H9 (cell line): ENCODE results near the gene ARPC1A. TPM values are rescaled to one million over a fixed set of nuclear protein-coding genes. Genes with fewer than 3 reads are reported as not detected.

Experiments used
- DNase-seq: peaks from one replicate; pipeline ENCODE4 v3.0.0-alpha.2; 2017
- H2AFZ ChIP-seq: one replicate; pipeline ENCODE4 v1.6.1; 2013; ENCODE audit warnings: mild to moderate bottlenecking, low read length, control low read depth, moderate library complexity
- H2AK5ac ChIP-seq: 2 replicates; pipeline ENCODE4 v1.6.1; 2013; ENCODE audit warnings: low read length, control low read depth, mixed read lengths; ENCODE audit not compliant: insufficient read length
- H2BK120ac ChIP-seq: one replicate; pipeline ENCODE4 v1.6.1; 2013; ENCODE audit warnings: low read depth, mild to moderate bottlenecking, low read length, control low read depth, inconsistent platforms; ENCODE audit not compliant: poor library complexity, severe bottlenecking
- H2BK12ac ChIP-seq: 2 replicates; pipeline ENCODE4 v1.6.1; 2013; ENCODE audit warnings: low read length, control low read depth, mixed read lengths, low read depth; ENCODE audit not compliant: insufficient read length
- H2BK15ac ChIP-seq: 2 replicates; pipeline ENCODE4 v1.6.1; 2013; ENCODE audit warnings: low read depth, low read length, control low read depth
- H2BK20ac ChIP-seq: one replicate; pipeline ENCODE4 v1.6.1; 2013; ENCODE audit warnings: low read depth, mild to moderate bottlenecking, low read length, control low read depth, inconsistent platforms; ENCODE audit not compliant: poor library complexity, severe bottlenecking
- H2BK5ac ChIP-seq: 2 replicates; pipeline ENCODE4 v1.6.1; 2013; ENCODE audit warnings: low read length, control low read depth, mixed read lengths; ENCODE audit not compliant: insufficient read length
- H3K14ac ChIP-seq: 2 replicates; pipeline ENCODE4 v1.6.1; 2013; ENCODE audit warnings: low read length, control low read depth; ENCODE audit not compliant: insufficient read depth
- H3K18ac ChIP-seq: 2 replicates; pipeline ENCODE4 v1.6.1; 2013; ENCODE audit warnings: low read depth, mild to moderate bottlenecking, mixed read lengths, low read length, control low read depth; ENCODE audit not compliant: insufficient read length
- H3K23ac ChIP-seq: 2 replicates; pipeline ENCODE4 v1.6.1; 2013; ENCODE audit warnings: low read length, control low read depth, mixed read lengths, low read depth; ENCODE audit not compliant: insufficient read length
- H3K23me2 ChIP-seq: 2 replicates; pipeline ENCODE4 v1.6.1; 2013; ENCODE audit warnings: low read depth, mild to moderate bottlenecking, mixed read lengths, low read length, control low read depth; ENCODE audit not compliant: insufficient read length, poor library complexity, severe bottlenecking
- H3K27ac ChIP-seq: 2 replicates; pipeline ENCODE4 v1.5.1; 2013; ENCODE audit warnings: low read length, control low read depth, mixed read lengths, low read depth; ENCODE audit not compliant: insufficient read length
- H3K27me3 ChIP-seq: 2 replicates; pipeline ENCODE4 v1.6.1; 2013; ENCODE audit warnings: low read length, control low read depth, inconsistent platforms; ENCODE audit not compliant: insufficient read depth
- H3K4ac ChIP-seq: 2 replicates; pipeline ENCODE4 v1.6.1; 2013; ENCODE audit warnings: low read depth, mild to moderate bottlenecking, control low read depth, inconsistent platforms, low read length, moderate library complexity
- H3K4me1 ChIP-seq: 2 replicates; pipeline ENCODE4 v1.6.1; 2013; ENCODE audit warnings: low read length, control low read depth, inconsistent platforms; ENCODE audit not compliant: insufficient read depth
- H3K4me2 ChIP-seq: 2 replicates; pipeline ENCODE4 v1.6.1; 2013; ENCODE audit warnings: low read length, control low read depth, mixed read lengths; ENCODE audit not compliant: insufficient read length, insufficient read depth
- H3K56ac ChIP-seq: 2 replicates; pipeline ENCODE4 v1.6.1; 2013; ENCODE audit warnings: low read depth, mild to moderate bottlenecking, mixed read lengths, low read length, control low read depth; ENCODE audit not compliant: insufficient read length
- H3K79me1 ChIP-seq: 2 replicates; pipeline ENCODE4 v1.6.1; 2013; ENCODE audit warnings: low read depth, mild to moderate bottlenecking, moderate library complexity, low read length, control low read depth, inconsistent platforms; ENCODE audit not compliant: insufficient read depth, poor library complexity, severe bottlenecking
- H3K79me2 ChIP-seq: 2 replicates; pipeline ENCODE4 v1.6.1; 2013; ENCODE audit warnings: low read length, control low read depth, inconsistent platforms; ENCODE audit not compliant: insufficient read depth
- H3K9ac ChIP-seq: 2 replicates; pipeline ENCODE4 v1.6.1; 2013; ENCODE audit warnings: low read length, control low read depth, mixed read lengths; ENCODE audit not compliant: insufficient read length; ENCODE audit errors: extremely low read depth
- H3K9me3 ChIP-seq: one replicate; pipeline ENCODE4 v1.6.1; 2013; ENCODE audit warnings: low read depth, low read length, inconsistent platforms; ENCODE audit not compliant: control insufficient read depth
- H3T11ph ChIP-seq: one replicate; pipeline ENCODE4 v1.6.1; 2013; ENCODE audit warnings: mild to moderate bottlenecking, low read length, control low read depth, inconsistent platforms
- H4K20me1 ChIP-seq: one replicate; pipeline ENCODE4 v1.6.1; 2013; ENCODE audit not compliant: control insufficient read depth, insufficient read length, insufficient read depth
- H4K5ac ChIP-seq: 2 replicates; pipeline ENCODE4 v1.6.1; 2013; ENCODE audit warnings: low read depth, mild to moderate bottlenecking, mixed read lengths, low read length, control low read depth; ENCODE audit not compliant: insufficient read length
- H4K8ac ChIP-seq: replicated peaks from 2 replicates; pipeline ENCODE4 v1.6.1; 2013; ENCODE audit warnings: low read length, control low read depth, mixed read lengths, low read depth; ENCODE audit not compliant: insufficient read length
- H4K91ac ChIP-seq: 2 replicates; pipeline ENCODE4 v1.6.1; 2013; ENCODE audit warnings: low read depth, mild to moderate bottlenecking, moderate library complexity, mixed read lengths, low read length, control low read depth; ENCODE audit not compliant: insufficient read length
- H3K27ac Mint-ChIP-seq, 3 experiments: 2 replicates in 2 of 3; 3 replicates in 1 of 3; pipeline ENCODE4 v1.8.0; 2020 to 2021; ENCODE audit warnings: mixed read lengths in 3 of 3, mild to moderate bottlenecking in 1 of 3, moderate library complexity in 1 of 3
- H3K27me3 Mint-ChIP-seq: 2 replicates; pipeline ENCODE4 v1.8.0; 2021; ENCODE audit warnings: low read depth, mild to moderate bottlenecking, moderate library complexity, mixed read lengths
- H3K36me3 Mint-ChIP-seq, 3 experiments: 2 replicates in 2 of 3; 3 replicates in 1 of 3; pipeline ENCODE4 v1.8.0; 2020 to 2021; ENCODE audit warnings: low read depth in 3 of 3, mixed read lengths in 3 of 3; ENCODE audit not compliant: insufficient read depth in 1 of 3
- H3K4me1 Mint-ChIP-seq, 2 experiments: 2 replicates each; pipeline ENCODE4 v1.8.0; 2020; ENCODE audit warnings: mixed read lengths in 2 of 2
- H3K4me3 Mint-ChIP-seq, 2 experiments: 2 replicates in 1 of 2; 3 replicates in 1 of 2; pipeline ENCODE4 v1.8.0; 2020 to 2021; ENCODE audit warnings: mild to moderate bottlenecking in 2 of 2, mixed read lengths in 2 of 2, moderate library complexity in 1 of 2
- H3K9me3 Mint-ChIP-seq, 2 experiments: 2 replicates in 1 of 2; 3 replicates in 1 of 2; pipeline ENCODE4 v1.8.0; 2020; ENCODE audit warnings: mild to moderate bottlenecking in 2 of 2, mixed read lengths in 2 of 2, moderate library complexity in 1 of 2
- WGBS: extraction: QIAGEN DNeasy Blood & Tissue Kit; methylation state at CpG from one replicate; pipeline ENCODE4 v1.1.7; 2013; ENCODE audit warnings: missing lambda C conversion rate, low lambda C conversion rate, mixed read lengths; ENCODE audit not compliant: insufficient read length; ENCODE audit errors: extremely low coverage; 5-methylcytosine and 5-hydroxymethylcytosine counted together
- total RNA-seq: library from RNA; stranded (reverse); gene quantifications from 2 replicates; pipeline ENCODE4 v1.2.1, GENCODE V29; 2021
- TF ChIP-seq, protein P1 (sequence below): fragments of 200-600 bp; sonication (generic); conservative IDR thresholded peaks from 3 replicates; pipeline ENCODE4 v1.8.0; 2021; ENCODE audit warnings: antibody characterized with exemption, mild to moderate bottlenecking

The ARPC1A gene
- total RNA-seq, 1 experiment from 2014 or later = 169 TPM

DNA sequence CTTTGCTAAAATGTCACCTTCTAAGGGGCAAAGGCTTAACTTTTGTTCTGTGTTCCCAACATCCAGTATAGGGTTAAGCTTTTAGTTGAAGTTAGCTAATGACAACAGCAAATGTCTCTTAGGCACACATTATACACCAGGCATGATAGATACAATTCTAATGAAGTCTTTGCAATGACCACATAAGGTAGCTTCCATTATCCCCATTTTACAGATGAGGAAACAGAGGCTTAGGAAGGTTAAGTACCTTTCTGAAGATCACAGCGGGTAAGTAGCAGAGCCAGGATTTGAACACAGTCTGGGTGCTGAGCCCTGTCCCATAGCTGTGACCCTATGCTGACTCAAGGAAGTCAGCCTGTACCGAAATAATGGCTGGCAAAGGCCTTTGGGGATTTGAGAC lies 84.9 kb downstream of the ARPC1A start:
- H3T11ph ChIP-seq = no peak overlapping the region
- H4K5ac ChIP-seq = no peak overlapping the region
- H2AFZ ChIP-seq = no peak overlapping the region
- no peaks in the 10 kb centered on the region for H3K27me3 ChIP-seq
- no peak overlapping the region for H3K18ac ChIP-seq
- no peak overlapping the region for H2BK15ac ChIP-seq
- H3K4me2 ChIP-seq = no peak overlapping the region
- H3K9me3 ChIP-seq = no peaks in the 10 kb centered on the region
- H3K79me1 ChIP-seq = peaks cover 8% of the 10 kb centered on the region
- no peak overlapping the region for H3K23ac ChIP-seq
- no CpG with 5 or more reads among the region's 2 CpGs for WGBS
- H2BK12ac ChIP-seq = no peak overlapping the region
- Mint-ChIP-seq H3K9me3 (peaks cover 3 to 5% of the 10 kb centered on the region in 2 experiments; a peak in 2 of 5 replicates), H3K4me1 (peaks cover 19 to 23% of the 10 kb centered on the region in 2 experiments), H3K27ac (peak overlapping the region in 1 of 3 experiments; percentile 64; a peak in 2 of 7 replicates), H3K27me3 (no peaks in the 10 kb centered on the region), H3K36me3 (peaks cover 42 to 62% (median 51%) of the 10 kb centered on the region in 3 experiments; a peak in 6 of 7 replicates), H3K4me3 (peak overlapping the region; percentile 95 to 96)
- no peak overlapping the region for H4K8ac ChIP-seq
- no peak overlapping the region for H3K4ac ChIP-seq
- no peak for DNase-seq
- H2AK5ac ChIP-seq = no peak overlapping the region
- no peaks in the 10 kb centered on the region for H3K4me1 ChIP-seq
- peaks cover 16% of the 10 kb centered on the region for H3K23me2 ChIP-seq
- H4K20me1 ChIP-seq = no peaks in the 10 kb centered on the region
- no peak overlapping the region for H3K9ac ChIP-seq
- peaks cover 27% of the 10 kb centered on the region for H3K79me2 ChIP-seq
- no peak overlapping the region for H3K56ac ChIP-seq
- no peak overlapping the region for H2BK5ac ChIP-seq
- no peak overlapping the region for H4K91ac ChIP-seq
- H2BK120ac ChIP-seq = no peak overlapping the region
- TF ChIP-seq, protein P1, sequence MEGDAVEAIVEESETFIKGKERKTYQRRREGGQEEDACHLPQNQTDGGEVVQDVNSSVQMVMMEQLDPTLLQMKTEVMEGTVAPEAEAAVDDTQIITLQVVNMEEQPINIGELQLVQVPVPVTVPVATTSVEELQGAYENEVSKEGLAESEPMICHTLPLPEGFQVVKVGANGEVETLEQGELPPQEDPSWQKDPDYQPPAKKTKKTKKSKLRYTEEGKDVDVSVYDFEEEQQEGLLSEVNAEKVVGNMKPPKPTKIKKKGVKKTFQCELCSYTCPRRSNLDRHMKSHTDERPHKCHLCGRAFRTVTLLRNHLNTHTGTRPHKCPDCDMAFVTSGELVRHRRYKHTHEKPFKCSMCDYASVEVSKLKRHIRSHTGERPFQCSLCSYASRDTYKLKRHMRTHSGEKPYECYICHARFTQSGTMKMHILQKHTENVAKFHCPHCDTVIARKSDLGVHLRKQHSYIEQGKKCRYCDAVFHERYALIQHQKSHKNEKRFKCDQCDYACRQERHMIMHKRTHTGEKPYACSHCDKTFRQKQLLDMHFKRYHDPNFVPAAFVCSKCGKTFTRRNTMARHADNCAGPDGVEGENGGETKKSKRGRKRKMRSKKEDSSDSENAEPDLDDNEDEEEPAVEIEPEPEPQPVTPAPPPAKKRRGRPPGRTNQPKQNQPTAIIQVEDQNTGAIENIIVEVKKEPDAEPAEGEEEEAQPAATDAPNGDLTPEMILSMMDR = no peak
- no peak overlapping the region for H2BK20ac ChIP-seq
- H3K27ac ChIP-seq = no peak overlapping the region
- no peak overlapping the region for H3K14ac ChIP-seq
